Inflammatory macrophage (primary cell): ENCODE data around the gene CDH12.
A peak's percentile ranks its signal among the peaks of the same experiment; 100 is the strongest.

Source experiments
- DNase-seq, 2 donors: peaks; one replicate each; pipeline ENCODE4 v3.0.0-alpha.2; 2020 to 2022

CDH12 gene

DNA sequence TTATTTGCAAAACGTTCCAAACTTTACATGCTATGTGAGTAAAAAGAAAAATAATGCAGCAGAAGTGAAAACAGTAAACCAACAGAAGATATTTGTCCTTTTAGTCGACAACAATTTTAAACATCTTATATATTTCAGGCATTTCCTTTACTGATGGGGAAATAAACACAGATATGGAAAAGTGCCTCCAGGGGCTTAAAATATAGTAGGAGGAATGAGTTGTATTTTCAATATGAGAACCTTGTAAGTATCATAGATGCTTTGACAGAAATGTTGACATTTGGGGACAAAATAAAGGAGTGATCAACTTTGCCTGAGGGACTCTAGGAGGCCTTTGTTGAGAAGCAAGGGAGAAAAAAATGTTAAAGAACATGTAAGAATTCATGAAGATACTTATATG is 1043.5 kb downstream of the CDH12 start:
- DNase-seq, result no peak

DNA sequence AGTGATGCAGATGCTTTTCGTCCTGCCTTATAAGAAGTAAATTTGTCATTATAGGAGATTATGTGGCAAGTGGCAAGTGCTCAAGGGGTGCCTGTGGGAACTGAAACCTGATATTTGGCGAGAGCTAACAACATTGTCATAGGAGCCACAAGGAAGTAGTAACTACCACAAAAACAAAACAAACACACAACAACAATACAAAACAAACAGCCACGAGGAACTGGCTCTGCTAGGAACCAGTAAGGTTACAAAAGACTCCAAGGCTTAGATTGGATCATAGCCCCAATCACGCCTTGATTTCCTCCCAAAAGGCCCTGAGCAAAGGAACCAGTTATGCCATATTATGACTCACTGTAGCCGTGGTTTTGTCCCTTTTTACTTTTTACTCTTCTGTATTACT is 1045.2 kb downstream of the CDH12 start:
- peak; percentile 71 to 79 for DNase-seq

DNA sequence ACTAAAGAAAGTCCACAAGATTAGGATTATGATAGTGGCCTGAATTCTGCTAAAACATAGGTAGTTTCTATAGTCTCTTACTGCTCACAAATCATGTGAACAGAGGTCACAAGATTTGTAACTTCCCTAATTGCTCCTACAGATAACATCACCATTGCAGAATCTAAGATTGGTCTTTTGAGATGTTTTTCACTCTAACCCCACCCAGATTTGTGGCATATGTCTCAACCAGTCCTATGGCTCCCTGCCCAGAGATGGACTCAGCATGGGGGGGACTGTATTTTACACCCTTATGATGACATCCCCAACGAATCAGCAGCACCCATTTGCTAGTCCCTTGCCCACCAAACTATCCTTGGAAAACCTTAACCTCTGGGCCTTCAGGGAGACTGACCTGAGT is 1046.2 kb downstream of the CDH12 start:
- peak; percentile 62 to 80 for DNase-seq

DNA sequence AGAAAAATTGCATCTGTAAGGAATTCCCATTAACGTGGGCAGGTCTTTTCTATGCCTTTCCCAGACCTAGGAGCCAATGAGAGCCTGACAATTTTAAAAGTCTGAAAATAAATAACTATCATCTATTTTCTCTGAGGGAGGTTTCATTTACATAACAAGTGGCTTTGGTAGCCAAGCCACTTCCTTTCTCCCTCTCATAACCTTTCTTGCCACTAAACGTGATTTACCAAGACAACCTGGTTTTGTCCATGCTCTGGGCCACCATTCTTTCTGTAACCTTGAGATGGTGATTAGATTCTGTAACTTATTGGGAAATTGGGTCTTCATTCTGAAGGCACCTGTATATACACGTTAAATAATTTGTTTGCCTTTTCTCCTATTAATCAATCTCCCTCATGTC is 1046.9 kb downstream of the CDH12 start:
- DNase-seq, result no peak

DNA sequence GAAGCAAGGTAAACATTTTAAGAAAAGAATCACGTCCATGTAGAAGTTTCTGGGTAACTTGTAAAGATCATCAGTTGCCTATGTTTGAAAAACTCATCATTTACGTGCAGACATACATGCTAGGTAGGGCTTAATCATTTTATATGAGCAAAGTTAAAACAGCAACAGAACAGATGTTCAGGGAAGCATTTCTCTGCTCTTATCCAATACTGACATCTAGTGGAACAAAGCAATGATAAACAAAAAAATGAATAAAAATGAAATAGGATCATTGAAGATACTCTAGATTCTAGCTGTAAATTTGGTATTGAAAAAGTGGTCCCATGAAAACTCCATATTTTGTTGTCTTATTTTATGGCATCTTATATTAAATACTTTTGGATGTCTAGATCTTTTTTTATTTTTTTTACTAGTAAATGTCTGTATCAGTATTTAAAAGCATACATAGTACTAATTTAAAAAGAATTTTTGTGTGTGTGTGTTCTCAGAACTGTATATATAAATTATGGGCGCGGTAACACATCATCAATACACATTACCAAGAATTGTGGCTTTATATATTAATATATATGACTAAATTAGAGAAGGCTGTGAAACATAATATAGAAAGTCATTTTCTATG is 1050.2 kb downstream of the CDH12 start:
- peak; percentile 6 to 38 for DNase-seq

DNA sequence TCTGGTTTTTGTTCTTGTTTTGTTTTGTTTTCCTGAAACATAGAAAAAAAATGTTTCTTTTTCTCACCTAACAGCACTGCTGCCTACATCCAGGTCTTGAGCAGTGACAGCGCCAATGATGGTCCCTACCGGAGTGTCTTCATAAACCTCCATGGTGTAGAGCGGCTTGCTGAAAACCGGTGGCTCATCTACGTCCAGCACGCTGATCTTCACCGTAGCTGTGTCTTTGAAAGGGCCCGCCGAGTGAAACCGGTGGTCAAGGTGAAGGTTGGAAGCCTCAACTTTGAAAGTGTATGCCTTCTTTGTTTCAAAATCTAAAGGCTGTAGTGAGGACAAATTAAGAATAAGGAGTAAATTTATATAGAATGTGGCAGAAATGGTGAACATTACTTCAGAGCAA is 1051.0 kb downstream of the CDH12 start:
- no peak for DNase-seq

DNA sequence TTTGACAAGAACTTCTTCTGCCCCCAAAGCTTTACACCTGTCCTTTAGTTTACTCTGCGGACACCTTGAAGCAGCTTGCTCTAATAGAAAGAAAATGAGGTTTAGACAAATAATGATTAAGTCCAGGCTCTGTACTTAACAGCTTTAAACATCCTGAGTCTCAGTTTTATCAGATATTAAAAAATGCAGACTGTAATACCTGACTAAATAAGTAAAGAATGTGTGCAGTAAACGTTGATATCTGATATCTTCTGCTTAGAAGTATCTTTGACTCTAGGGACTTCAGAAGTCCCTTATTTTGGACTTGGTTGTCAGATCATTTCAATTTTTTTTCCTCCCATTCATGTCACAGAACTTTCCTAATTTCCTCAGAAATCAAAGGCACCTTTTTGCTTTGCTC is 1060.4 kb downstream of the CDH12 start:
- DNase-seq, result no peak

DNA sequence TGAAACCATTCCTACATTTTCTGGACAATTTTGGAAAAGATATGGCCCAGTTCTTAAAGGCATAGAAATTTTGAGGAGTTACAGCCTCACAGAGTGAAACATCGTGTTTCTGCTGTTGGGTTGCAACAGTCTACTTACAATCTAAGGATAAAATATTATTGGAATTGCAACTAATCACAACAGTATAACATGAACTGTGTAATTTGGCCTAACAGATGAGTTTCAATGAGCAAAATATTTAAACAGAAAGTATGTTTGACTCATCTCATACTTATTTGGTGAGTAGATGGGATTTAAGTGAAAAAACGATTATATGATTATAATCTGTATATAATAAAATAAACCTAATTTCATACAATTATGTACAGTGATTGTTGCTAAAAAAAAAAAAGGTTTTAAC is 1061.8 kb downstream of the CDH12 start:
- no peak for DNase-seq

DNA sequence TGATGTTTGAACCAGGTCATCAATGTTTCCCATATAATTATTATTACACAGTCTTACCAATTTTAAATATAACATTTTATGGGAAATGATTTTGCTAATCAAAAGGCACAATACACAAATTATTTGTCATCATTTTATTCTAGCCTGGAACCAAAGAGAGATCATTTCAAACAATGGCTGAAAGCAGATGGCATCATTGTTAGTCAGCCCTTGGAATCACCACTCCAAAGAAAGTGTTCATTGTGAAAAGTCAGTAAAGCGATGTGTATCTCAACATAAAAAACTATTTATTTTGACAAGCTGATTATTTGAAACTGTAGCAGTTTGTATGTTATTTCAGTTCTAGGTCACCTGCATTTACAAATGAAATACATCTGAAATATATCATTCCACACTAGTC is 1068.7 kb downstream of the CDH12 start:
- DNase-seq, result no peak

DNA sequence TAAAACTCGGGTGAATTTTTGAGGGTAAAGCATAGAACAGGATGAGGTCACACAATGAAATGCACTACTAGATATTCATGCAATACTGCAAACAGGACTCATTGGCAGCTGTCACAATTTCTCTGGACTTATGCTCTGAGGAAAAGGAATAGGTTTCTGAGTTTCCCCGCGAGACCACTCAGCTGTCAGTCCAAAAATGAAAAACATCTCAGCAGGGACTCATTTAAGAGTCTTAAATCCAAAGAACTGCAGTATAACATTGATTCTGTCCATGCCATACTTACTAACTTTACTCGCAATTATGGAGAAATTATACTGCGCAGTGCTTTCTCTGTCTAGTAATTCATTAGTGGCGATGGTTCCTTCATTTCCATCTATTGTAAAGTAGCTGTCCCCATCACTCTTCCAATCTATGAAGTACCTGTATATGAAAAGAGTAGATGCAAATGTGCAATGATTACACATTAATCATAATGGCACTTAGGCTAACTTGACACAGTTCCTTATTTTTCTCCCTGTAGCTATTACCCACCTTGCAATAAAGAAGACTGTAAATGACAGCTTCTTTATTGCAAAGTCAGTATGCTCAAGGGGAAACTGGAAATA is 1070.0 kb downstream of the CDH12 start:
- DNase-seq, result no peak

DNA sequence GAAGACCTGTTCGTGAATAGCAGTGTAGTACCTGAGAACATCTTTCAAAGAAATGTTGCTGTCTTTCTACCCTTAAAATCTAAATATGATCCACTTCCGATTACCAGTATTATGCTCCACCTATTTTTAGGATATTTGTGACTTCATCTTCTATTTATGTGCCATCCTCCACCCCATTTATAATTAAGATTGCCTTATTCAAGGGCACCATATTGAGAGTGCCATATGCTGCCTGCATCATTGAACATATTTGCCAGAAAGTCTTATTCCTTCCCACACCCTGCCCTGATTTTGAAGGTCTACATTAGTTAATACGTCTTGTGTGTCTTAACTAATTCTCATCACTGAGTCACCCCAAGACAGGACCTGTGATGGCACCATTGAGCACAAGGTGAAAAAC is 1076.7 kb downstream of the CDH12 start:
- DNase-seq, result no peak

DNA sequence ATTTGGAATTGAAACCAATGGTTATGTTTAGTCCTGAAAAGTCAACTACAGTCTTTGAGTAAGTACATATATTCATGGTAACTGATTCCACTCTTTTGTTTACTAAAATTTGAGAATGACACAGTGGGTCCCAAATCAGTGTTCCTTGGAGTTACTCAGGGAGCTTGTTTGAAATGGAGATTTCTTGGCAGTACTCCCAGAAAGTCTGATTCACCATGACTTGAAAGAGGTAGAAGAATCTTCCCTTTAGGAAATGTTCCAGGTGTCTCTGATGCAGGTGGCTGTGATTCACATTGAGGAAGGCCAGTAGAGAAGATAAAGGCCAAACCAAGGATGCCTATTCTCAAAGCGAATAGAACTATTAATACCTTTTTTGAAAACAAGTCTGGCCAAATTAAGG is 1078.3 kb downstream of the CDH12 start:
- no peak for DNase-seq

DNA sequence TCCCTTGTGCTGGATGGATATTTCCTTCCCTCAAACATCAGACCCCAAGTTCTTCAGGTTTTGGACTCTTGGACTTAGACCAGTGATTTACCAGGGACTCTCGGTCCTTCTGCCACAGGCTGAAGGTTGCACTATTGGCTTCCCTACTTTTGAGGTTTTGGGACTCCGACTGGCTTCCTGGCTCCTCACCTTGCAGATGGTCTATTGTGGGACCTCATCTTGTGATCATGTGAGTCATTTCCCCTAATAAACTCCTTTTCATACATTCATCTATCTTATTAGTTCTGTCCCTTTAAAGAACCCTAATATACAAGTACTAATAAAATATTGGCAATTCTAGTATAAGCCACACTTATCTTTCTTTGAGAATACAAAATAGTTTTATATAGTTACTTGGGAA is 1078.9 kb downstream of the CDH12 start:
- DNase-seq, result no peak

DNA sequence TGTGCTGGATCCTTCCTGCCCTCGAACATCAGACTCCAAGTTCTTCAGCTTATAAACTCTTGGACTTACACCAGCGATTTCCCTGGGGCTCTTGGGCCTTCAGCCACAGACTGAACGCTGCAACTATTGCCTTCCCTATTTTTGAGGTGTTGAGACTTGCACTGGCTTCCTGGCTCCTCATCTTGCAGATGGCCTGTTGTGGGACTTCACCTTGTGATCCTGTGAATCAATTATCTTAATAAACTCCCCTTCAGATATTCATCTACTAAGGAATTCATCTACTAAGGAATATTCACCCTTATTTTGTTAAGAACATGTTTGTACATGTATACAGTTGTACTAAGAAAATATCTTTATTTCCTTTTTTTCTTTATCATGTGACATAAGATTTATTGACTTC is 1079.7 kb downstream of the CDH12 start:
- no peak for DNase-seq

DNA sequence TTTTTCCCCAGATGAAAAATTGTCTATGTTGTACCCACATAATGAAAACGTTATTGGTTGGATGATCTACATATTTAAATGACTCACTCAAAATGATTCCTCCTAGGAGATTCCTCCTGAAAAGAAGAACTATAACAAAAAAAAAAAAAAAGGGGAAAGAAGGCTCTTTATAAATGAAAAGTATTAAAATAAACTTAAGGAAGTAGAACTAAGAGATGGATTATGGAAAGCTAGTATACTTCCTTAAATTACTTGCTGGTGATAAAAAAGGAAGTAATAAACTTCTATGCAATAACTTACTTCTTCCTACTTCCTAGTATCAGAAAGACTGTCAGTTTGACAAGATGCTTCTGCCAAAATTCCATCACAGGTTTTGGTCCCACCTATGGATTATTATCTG is 1087.7 kb downstream of the CDH12 start:
- DNase-seq, result peak in 1 of 2 donors; percentile 62

DNA sequence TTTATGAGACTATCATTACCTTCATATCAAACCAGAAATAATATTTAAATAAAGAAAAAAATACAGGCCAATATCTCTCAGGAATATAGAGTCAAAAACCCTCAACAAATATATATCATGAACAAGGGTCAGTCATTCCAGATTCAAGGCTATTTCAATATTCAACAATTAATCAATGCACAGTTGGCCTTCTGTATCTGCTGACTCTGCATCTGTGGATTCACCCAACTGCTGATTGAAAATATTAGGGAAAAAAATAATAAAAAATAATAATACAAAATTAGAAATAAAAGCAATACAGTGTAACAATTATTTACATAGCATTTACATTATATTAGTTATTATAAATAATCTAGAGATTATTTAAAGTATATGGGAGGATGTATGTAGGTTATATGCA is 1114.0 kb downstream of the CDH12 start:
- no peak for DNase-seq

DNA sequence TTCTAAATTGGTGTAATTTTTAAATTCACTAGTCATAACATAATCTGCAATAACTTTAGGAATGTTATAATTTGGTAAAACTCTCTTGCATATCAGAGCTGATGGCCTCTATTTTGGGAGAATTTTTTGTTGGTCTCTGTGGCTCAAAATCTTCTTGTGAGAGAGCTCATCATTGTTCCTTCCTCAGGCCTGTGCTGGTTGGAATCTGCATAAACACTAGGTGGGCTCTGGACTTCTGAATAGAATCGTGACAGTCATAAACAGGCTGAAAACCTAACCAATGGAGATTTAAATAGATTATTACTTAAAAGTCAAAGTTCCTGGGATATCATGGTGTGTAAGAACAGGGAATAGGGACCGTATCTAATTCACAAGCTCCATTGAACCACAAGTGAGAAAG is 1129.6 kb downstream of the CDH12 start:
- no peak for DNase-seq

DNA sequence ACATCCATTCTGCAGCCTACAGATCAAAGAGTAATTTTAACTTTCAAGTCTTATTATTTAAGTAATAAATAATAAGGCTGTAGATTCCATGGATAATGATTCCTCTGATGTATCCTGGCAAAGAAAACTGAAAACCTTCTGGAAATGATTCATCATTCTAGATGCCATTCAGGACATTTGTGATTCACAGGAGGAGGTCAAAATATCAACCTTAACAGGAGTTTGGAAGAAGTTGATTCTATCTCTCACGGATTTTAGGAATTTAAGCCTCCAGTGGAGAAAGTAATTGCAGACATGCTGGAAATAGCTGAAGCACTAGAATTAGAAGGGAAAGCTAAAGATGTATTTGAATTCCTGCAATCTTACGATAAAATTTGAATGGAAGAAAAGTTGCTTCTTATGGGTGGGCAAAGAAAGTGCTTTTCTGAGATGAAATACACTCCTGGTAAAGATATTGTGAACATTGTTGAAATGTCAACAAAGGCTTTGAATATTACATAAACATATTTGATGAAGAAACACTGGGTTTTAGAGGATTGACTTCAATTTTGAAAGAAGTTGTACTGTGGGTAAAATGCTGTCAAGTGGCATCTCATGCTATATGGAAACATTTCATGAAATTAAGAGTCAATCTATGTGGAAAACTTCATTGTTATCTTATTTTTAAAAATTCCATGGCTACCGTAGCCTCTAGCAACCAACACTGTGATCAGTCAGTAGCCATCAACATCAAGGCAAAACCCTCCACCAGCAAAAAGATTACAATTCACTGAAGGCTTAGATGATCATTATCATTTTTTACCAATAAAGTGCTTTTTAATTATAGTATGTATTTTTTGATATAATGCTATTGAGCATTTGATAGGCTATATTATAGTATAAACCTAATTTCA is 1141.0 kb downstream of the CDH12 start:
- DNase-seq, result no peak

DNA sequence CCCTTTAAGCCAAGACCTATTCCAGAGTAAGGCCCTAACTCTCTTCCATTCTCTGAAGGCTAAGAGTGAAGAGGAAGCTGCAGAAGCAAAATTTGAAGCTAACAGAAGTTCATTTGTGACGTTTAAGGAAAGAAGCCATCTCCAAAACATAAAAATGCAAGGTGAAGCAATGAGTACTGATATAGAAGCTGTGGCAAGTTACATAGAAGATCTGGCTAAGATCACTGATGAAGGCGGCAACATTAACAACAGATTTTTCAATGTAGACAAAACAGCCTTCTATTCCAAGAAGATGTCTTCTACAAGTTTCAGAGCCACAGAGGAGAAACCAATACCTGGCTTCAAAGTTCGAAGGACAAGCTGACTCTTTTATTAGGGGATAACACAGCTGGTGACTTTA is 1143.4 kb downstream of the CDH12 start:
- DNase-seq, result no peak

DNA sequence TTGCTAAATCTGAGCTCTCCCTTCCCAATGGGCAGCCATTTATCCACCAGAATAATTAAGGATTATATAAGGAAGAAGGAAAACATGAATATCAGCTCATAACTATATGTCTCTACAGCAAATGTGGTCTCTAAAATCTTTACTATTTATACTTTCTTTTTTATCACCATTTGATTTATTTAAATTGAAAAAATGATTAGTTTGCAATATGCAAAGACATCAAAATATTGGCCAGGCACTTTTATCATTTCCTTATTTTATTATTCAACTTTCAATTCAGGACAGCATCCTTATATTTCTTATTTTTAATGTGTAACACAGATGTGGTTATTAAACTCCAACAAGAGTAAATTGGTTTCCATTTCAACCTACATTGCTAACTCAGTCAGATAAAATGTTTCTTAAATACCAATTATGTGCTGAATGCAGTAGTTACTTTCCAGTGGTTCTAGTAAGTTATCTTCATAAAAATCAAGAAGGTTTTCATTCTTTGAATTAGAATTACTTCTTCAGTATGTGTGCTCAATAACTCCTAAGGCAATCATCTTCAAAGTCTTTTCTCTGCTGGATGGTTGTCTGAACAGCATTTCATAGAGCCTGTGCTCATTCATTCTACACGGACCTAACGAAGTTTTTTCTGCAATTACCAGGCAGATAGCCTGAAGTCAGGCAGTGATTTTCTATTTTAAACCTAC is 1148.0 kb downstream of the CDH12 start:
- no peak for DNase-seq

DNA sequence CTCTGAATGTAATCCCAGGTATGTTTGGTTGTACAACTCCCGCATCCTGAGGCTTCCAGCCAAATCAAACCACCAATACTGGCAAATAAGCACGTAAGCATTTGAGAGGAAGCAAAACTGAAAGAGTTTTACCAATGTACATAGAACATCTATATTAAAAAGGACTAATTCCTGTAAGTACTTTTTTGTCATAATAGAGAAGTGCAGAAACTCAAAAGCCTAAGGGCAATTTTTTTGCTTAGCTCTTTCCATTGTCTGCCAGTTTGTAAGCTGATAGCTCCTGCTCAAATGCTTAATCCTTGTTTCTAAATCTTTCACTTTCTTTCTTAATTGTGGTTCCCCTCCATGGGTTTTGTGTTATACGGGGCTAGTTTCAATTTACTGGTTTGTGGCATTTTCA is 1151.8 kb downstream of the CDH12 start:
- DNase-seq, result no peak
